Measurements from ENCODE around the gene ATAD1.

Gene ATAD1

GRCh38 chr10:87798082-87798481 is 19.9 kb downstream of the ATAD1 start:
- Mint-ChIP-seq H3K36me3 (ENCODE audit: low read depth) (peaks cover 94% of the 10 kb centered on the region), H3K9me3 (peaks cover 53% of the 10 kb centered on the region), H3K4me1 (no peaks in the 10 kb centered on the region), H3K27ac (no peak overlapping the region), H3K27me3 (ENCODE audit: low read depth, poor library complexity) (no peaks in the 10 kb centered on the region), H3K4me3 (no peak overlapping the region)
- DNase-seq, result no peak
- TF ChIP-seq, protein P1, sequence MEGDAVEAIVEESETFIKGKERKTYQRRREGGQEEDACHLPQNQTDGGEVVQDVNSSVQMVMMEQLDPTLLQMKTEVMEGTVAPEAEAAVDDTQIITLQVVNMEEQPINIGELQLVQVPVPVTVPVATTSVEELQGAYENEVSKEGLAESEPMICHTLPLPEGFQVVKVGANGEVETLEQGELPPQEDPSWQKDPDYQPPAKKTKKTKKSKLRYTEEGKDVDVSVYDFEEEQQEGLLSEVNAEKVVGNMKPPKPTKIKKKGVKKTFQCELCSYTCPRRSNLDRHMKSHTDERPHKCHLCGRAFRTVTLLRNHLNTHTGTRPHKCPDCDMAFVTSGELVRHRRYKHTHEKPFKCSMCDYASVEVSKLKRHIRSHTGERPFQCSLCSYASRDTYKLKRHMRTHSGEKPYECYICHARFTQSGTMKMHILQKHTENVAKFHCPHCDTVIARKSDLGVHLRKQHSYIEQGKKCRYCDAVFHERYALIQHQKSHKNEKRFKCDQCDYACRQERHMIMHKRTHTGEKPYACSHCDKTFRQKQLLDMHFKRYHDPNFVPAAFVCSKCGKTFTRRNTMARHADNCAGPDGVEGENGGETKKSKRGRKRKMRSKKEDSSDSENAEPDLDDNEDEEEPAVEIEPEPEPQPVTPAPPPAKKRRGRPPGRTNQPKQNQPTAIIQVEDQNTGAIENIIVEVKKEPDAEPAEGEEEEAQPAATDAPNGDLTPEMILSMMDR (IDR thresholded peaks at IDR 0.05), result no peak

DNA sequence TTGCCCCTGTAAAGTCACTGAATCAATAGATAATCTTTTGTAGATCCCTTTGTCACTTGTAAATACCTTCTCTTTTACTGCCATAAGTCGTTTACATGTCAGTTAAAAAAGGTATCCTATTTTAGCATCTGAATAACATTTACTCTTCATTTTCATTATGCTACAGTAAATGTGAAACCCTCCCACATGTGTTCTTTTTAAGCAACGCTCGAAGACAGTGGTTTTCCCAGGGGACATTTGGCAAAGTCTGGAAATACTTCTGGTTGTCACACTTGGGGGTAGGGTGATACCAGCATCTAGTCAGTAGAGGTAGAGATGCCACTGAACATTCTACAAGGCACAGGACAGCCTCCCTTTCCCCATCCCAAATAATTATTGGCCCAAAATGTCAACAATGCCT is 23.7 kb downstream of the ATAD1 start:
- Mint-ChIP-seq H3K9me3 (peaks cover 15% of the 10 kb centered on the region), H3K4me1 (no peaks in the 10 kb centered on the region), H3K27me3 (ENCODE audit: low read depth, poor library complexity) (no peaks in the 10 kb centered on the region), H3K27ac (no peak overlapping the region), H3K36me3 (ENCODE audit: low read depth) (peaks cover 74% of the 10 kb centered on the region), H3K4me3 (no peak overlapping the region)
- no peak for DNase-seq
- TF ChIP-seq, protein P1 (IDR thresholded peaks at IDR 0.05), result no peak

DNA sequence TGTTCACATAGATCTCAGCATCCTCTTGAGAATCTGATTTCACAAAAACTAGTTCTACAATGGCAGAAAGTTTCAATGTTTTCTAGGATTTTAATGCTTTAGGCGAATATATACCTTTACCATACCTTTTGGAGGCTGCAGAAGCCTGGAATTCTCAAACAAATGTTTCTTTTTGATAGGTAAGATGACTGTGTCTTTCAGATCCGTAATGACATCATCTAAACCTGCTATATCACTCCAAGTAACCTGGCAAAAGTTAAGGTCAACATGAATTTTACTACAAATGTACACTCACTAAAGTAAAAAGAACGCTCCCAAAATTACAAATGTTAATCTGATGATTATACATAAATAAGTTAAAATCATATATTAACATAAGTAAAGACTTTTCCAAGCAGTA is 27.8 kb downstream of the ATAD1 start:
- peaks cover 51% of the 10 kb centered on the region for H3K36me3 Mint-ChIP-seq (ENCODE audit: low read depth)
- H3K27me3 Mint-ChIP-seq (ENCODE audit: low read depth, poor library complexity), result no peaks in the 10 kb centered on the region
- no peaks in the 10 kb centered on the region for H3K4me1 Mint-ChIP-seq
- no peaks in the 10 kb centered on the region for H3K9me3 Mint-ChIP-seq
- no peak for DNase-seq
- no peak overlapping the region for H3K4me3 Mint-ChIP-seq
- TF ChIP-seq, protein P1 (IDR thresholded peaks at IDR 0.05), result no peak
- no peak overlapping the region for H3K27ac Mint-ChIP-seq

DNA sequence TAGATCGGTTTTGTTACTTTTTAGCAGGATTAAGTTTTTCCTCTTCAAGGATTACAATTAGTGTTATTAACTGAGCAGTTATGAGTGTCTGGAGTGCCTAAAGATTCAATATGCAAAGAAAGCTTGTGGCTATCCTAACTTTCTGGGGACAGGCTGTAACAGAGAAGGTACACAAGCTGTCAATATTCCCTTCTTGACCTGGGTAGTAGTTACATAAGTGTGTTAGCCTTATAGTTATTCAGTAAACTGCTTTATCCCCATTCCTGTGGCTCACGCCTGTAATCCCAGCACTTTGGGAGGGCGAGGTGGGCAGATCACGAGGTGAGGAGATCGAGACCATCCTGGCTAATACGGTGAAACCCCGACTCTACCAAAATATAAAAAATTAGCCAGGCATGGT is 31.6 kb downstream of the ATAD1 start:
- Mint-ChIP-seq H3K9me3 (no peaks in the 10 kb centered on the region), H3K4me3 (no peak overlapping the region), H3K36me3 (ENCODE audit: low read depth) (peaks cover 46% of the 10 kb centered on the region)

DNA sequence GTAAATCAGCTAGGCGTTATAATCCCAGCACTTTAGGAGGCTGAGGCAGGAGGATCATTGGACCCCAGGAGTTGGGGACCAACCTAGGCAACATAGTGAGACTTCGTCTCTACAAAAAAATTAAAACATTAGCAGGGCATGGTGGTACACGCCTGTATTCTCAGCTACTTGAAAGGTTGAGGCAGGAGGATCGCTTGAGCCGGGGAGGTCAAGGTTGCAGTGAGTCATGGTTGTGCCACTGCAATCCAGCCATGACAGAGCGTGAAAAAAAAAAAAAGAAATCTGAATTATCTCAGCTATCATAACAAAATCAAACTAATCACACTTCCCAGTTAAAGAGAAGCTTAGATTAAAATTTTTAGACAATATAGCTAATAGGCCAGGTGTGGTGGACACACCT is 35.3 kb downstream of the ATAD1 start:
- no peaks in the 10 kb centered on the region for H3K9me3 Mint-ChIP-seq
- peaks cover 47% of the 10 kb centered on the region for H3K36me3 Mint-ChIP-seq (ENCODE audit: low read depth)
- TF ChIP-seq, protein P1 (IDR thresholded peaks at IDR 0.05), result no peak
- no peak overlapping the region for H3K4me3 Mint-ChIP-seq
- H3K27ac Mint-ChIP-seq, result no peak overlapping the region
- no peak for DNase-seq
- no peaks in the 10 kb centered on the region for H3K4me1 Mint-ChIP-seq
- no peaks in the 10 kb centered on the region for H3K27me3 Mint-ChIP-seq (ENCODE audit: low read depth, poor library complexity)

More for the DNA sequence above, 31.6 kb downstream of the ATAD1 start:
- TF ChIP-seq, protein P1 (IDR thresholded peaks at IDR 0.05), result no peak
- no peaks in the 10 kb centered on the region for H3K4me1 Mint-ChIP-seq
- no peak for DNase-seq
- no peaks in the 10 kb centered on the region for H3K27me3 Mint-ChIP-seq (ENCODE audit: low read depth, poor library complexity)
- no peak overlapping the region for H3K27ac Mint-ChIP-seq

GRCh38 chr10:87781545-87781944 is 36.5 kb downstream of the ATAD1 start:
- Mint-ChIP-seq H3K27ac (no peak overlapping the region), H3K4me3 (no peak overlapping the region), H3K36me3 (ENCODE audit: low read depth) (peaks cover 54% of the 10 kb centered on the region), H3K4me1 (no peaks in the 10 kb centered on the region), H3K27me3 (ENCODE audit: low read depth, poor library complexity) (no peaks in the 10 kb centered on the region), H3K9me3 (no peaks in the 10 kb centered on the region)
- TF ChIP-seq, protein P1 (IDR thresholded peaks at IDR 0.05), result no peak
- no peak for DNase-seq

All from nephron progenitor cell (in vitro differentiated cells).